GM19372 (cell line): ENCODE measurements around the gene CCIN.
A peak's percentile ranks its signal among the peaks of the same experiment; 100 is the strongest.
"Not testable (repeated sequence)": the region's sequence is repeated elsewhere in the genome, so short reads cannot be mapped to it uniquely, and the experiment has no call there.

ENCODE experiments used
- ATAC-seq: cut with Tn5 transposase; IDR thresholded peaks from one replicate; pipeline ENCODE4 v1.9.1; 2021; ENCODE audit warnings: mild to moderate bottlenecking, low read depth, moderate library complexity; ENCODE audit not compliant: unreplicated experiment

The CCIN gene

GRCh38 chr9:36169166-36169565 lies at the start of gene CCIN:
TSS of gene CCIN (plus strand) at chr9:36169388. CDS start at chr9:36169503, 115 bp downstream.
- ATAC-seq, result no peak

- no peak for ATAC-seq
These were observed 49.7 kb upstream of the CCIN start for GRCh38 chr9:36119476-36119875.

- ATAC-seq, result no peak
These were observed 48.5 kb upstream of the CCIN start for GRCh38 chr9:36120705-36121104.

GRCh38 chr9:36121971-36122370 lies 47.2 kb upstream of the CCIN start:
- ATAC-seq, result no peak

GRCh38 chr9:36123515-36123914 lies 45.7 kb upstream of the CCIN start:
- ATAC-seq, result no peak

GRCh38 chr9:36125062-36125855 lies 43.9 kb upstream of the CCIN start:
- no peak for ATAC-seq

- ATAC-seq, result no peak
These were observed 43.0 kb upstream of the CCIN start for GRCh38 chr9:36126016-36126730.

GRCh38 chr9:36127652-36128244 lies 41.4 kb upstream of the CCIN start:
- ATAC-seq, result no peak

- no peak for ATAC-seq
These were observed 40.8 kb upstream of the CCIN start for GRCh38 chr9:36128349-36128748.

- ATAC-seq, result no peak
These were observed 40.0 kb upstream of the CCIN start for GRCh38 chr9:36129139-36129538.

GRCh38 chr9:36131666-36132065 lies 37.5 kb upstream of the CCIN start:
- ATAC-seq, result not testable (repeated sequence)

- ATAC-seq, result no peak
These were observed 37.1 kb upstream of the CCIN start for GRCh38 chr9:36132086-36132485.

- no peak for ATAC-seq
These were observed 34.3 kb upstream of the CCIN start for GRCh38 chr9:36134761-36135505.

GRCh38 chr9:36135741-36136271 lies 33.4 kb upstream of the CCIN start:
- no peak for ATAC-seq

GRCh38 chr9:36136272-36136893 lies 32.8 kb upstream of the CCIN start, which contains the start of gene GLIPR2:
TSS of gene GLIPR2 (plus strand) at chr9:36136733. CDS start at chr9:36136779, 46 bp downstream.
- peak; percentile 97 for ATAC-seq

GRCh38 chr9:36136894-36137391 lies 32.2 kb upstream of the CCIN start:
- ATAC-seq, result peak; percentile 28

GRCh38 chr9:36137392-36138004 lies 31.7 kb upstream of the CCIN start:
- ATAC-seq, result no peak

GRCh38 chr9:36138496-36138895 lies 30.7 kb upstream of the CCIN start:
- no peak for ATAC-seq

- ATAC-seq, result no peak
These were observed 30.3 kb upstream of the CCIN start for GRCh38 chr9:36138901-36139300.
